Activated CD4-positive, alpha-beta memory T cell treated with anti-CD3 and anti-CD28 coated beads for 36 hours (primary cell): Measurements from ENCODE around the gene GRHPR. TPM values are rescaled to one million over a fixed set of nuclear protein-coding genes. Genes with fewer than 3 reads are reported as not detected.
"Not testable (repeated sequence)": the region's sequence is repeated elsewhere in the genome, so short reads cannot be mapped to it uniquely, and the experiment has no call there.

Experiments used
- CTCF ChIA-PET: fragments of 350-600 bp; sonication (Branson Sonifier 250); formaldehyde crosslinking; loops from one replicate; lab custom pipeline; 2021; ENCODE audit warnings: antibody characterized with exemption, inconsistent platforms; lab: Charles Lee
- POLR2A ChIA-PET: fragments of 350-600 bp; sonication (Branson Sonifier 250); formaldehyde crosslinking; loops from one replicate; lab custom pipeline; 2021; ENCODE audit warnings: antibody characterized with exemption; lab: Charles Lee
- DNase-seq: peaks from one replicate; pipeline ENCODE4 v3.0.0-alpha.2; 2020
- H3K27ac Mint-ChIP-seq: one replicate; pipeline ENCODE4 v1.8.0; 2021; ENCODE audit warnings: mixed read lengths
- H3K27me3 Mint-ChIP-seq: one replicate; pipeline ENCODE4 v1.8.0; 2021; ENCODE audit warnings: mixed read lengths
- H3K36me3 Mint-ChIP-seq: one replicate; pipeline ENCODE4 v1.8.0; 2021; ENCODE audit warnings: mixed read lengths
- H3K4me1 Mint-ChIP-seq: one replicate; pipeline ENCODE4 v1.8.0; 2021; ENCODE audit warnings: low read depth, mixed read lengths
- H3K4me3 Mint-ChIP-seq: one replicate; pipeline ENCODE4 v1.8.0; 2021; ENCODE audit warnings: mild to moderate bottlenecking, mixed read lengths
- H3K9me3 Mint-ChIP-seq: one replicate; pipeline ENCODE4 v1.8.0; 2021; ENCODE audit warnings: mixed read lengths
- intact Hi-C: fragments of 100-400 bp; cut with micrococcal nuclease; formaldehyde crosslinking; loops from one replicate; pipeline ENCODE4 v1.15.1; 2023
- total RNA-seq, 2 experiments: library from RNA; stranded (reverse); gene quantifications; one replicate each; pipeline ENCODE4 v1.2.3, GENCODE V29; 2021

Gene GRHPR
- total RNA-seq, 2 experiments from 2014 or later: 84.1 to 85.0 TPM

- CTCF ChIA-PET: interaction anchor here (1.2 kb wide), 1 partner anchor 14 kb away, joined by 3 read pairs; no protein-coding TSS in a partner anchor
Measured at GRCh38 chr9:37425298-37425752, 2.8 kb downstream of the GRHPR start.

GRCh38 chr9:37426431-37426830, 3.9 kb downstream of the GRHPR start:
- CTCF ChIA-PET: interaction anchor here (0.7 to 1.2 kb wide), 3 partner anchors 11 to 31 kb away, joined by 3 to 5 read pairs (median 3); no protein-coding TSS in a partner anchor
- DNase-seq, H3K27me3 Mint-ChIP-seq, intact Hi-C loops, POLR2A ChIA-PET, H3K9me3 Mint-ChIP-seq, H3K4me3 Mint-ChIP-seq: not testable (repeated sequence)
- peak overlapping the region; percentile 58 for H3K27ac Mint-ChIP-seq
- H3K4me1 Mint-ChIP-seq: peaks cover 29% of the 10 kb centered on the region
- H3K36me3 Mint-ChIP-seq: peaks cover 15% of the 10 kb centered on the region

More at GRCh38 chr9:37425298-37425752, 2.8 kb downstream of the GRHPR start:
- POLR2A ChIA-PET: no interaction called here
- H3K4me1 Mint-ChIP-seq: peaks cover 29% of the 10 kb centered on the region
- intact Hi-C loops: no loop called here
- peaks cover 15% of the 10 kb centered on the region for H3K36me3 Mint-ChIP-seq
- peak overlapping the region; percentile 8 for H3K27ac Mint-ChIP-seq
- H3K9me3 Mint-ChIP-seq: no peaks in the 10 kb centered on the region
- no peaks in the 10 kb centered on the region for H3K27me3 Mint-ChIP-seq
- no peak overlapping the region for H3K4me3 Mint-ChIP-seq
- DNase-seq: no peak

- no peak overlapping the region for H3K4me3 Mint-ChIP-seq
- peaks cover 15% of the 10 kb centered on the region for H3K36me3 Mint-ChIP-seq
- ChIA-PET POLR2A (no interaction called here), CTCF (interaction anchor here (0.7 to 1.2 kb wide), 2 partner anchors 11 to 31 kb away, joined by 3 to 5 read pairs; no protein-coding TSS in a partner anchor)
- DNase-seq: no peak
- no peaks in the 10 kb centered on the region for H3K27me3 Mint-ChIP-seq
- H3K9me3 Mint-ChIP-seq: no peaks in the 10 kb centered on the region
- peaks cover 28% of the 10 kb centered on the region for H3K4me1 Mint-ChIP-seq
- H3K27ac Mint-ChIP-seq: no peak overlapping the region
- intact Hi-C loops: no loop called here
Measured at GRCh38 chr9:37426846-37427245, 4.3 kb downstream of the GRHPR start.

GRCh38 chr9:37428345-37428744, 5.8 kb downstream of the GRHPR start:
- Mint-ChIP-seq H3K27ac (no peak overlapping the region), H3K27me3 (no peaks in the 10 kb centered on the region), H3K4me1 (peaks cover 22% of the 10 kb centered on the region), H3K9me3 (no peaks in the 10 kb centered on the region), H3K36me3 (peaks cover 15% of the 10 kb centered on the region), H3K4me3 (no peak overlapping the region)
- DNase-seq: no peak
- ChIA-PET POLR2A (no interaction called here), CTCF (no interaction called here)
- intact Hi-C loops: no loop called here

- Mint-ChIP-seq H3K36me3 (peaks cover 18% of the 10 kb centered on the region), H3K4me1 (peaks cover 12% of the 10 kb centered on the region), H3K9me3 (no peaks in the 10 kb centered on the region), H3K27ac (no peak overlapping the region), H3K27me3 (no peaks in the 10 kb centered on the region), H3K4me3 (no peak overlapping the region)
- intact Hi-C loops: no loop called here
- CTCF ChIA-PET: no interaction called here
- POLR2A ChIA-PET: no interaction called here
- DNase-seq: no peak
Measured at GRCh38 chr9:37429441-37430285, 7.2 kb downstream of the GRHPR start.

GRCh38 chr9:37430841-37431597, 8.5 kb downstream of the GRHPR start:
- Mint-ChIP-seq H3K9me3 (no peaks in the 10 kb centered on the region), H3K4me3 (no peak overlapping the region), H3K4me1 (peaks cover 2% of the 10 kb centered on the region), H3K36me3 (peaks cover 19% of the 10 kb centered on the region), H3K27me3 (no peaks in the 10 kb centered on the region), H3K27ac (no peak overlapping the region)
- no peak for DNase-seq
- ChIA-PET CTCF (interaction anchor here (1.1 kb wide), 1 partner anchor 24 kb away, joined by 3 read pairs; no protein-coding TSS in a partner anchor), POLR2A (no interaction called here)
- intact Hi-C loops: no loop called here

- no peak overlapping the region for H3K4me3 Mint-ChIP-seq
- POLR2A ChIA-PET: no interaction called here
- no peak overlapping the region for H3K27ac Mint-ChIP-seq
- CTCF ChIA-PET: interaction anchor here (1.1 kb wide), 1 partner anchor 25 kb away, joined by 3 read pairs; no protein-coding TSS in a partner anchor
- no peaks in the 10 kb centered on the region for H3K27me3 Mint-ChIP-seq
- no peak for DNase-seq
- no peaks in the 10 kb centered on the region for H3K4me1 Mint-ChIP-seq
- intact Hi-C loops: no loop called here
- H3K9me3 Mint-ChIP-seq: no peaks in the 10 kb centered on the region
- H3K36me3 Mint-ChIP-seq: peaks cover 14% of the 10 kb centered on the region
Measured at GRCh38 chr9:37432020-37432419, 9.5 kb downstream of the GRHPR start.

- H3K4me1 Mint-ChIP-seq: no peaks in the 10 kb centered on the region
- POLR2A ChIA-PET: no interaction called here
- DNase-seq: no peak
- H3K27me3 Mint-ChIP-seq: no peaks in the 10 kb centered on the region
- intact Hi-C loops: no loop called here
- H3K9me3 Mint-ChIP-seq: no peaks in the 10 kb centered on the region
- peaks cover 20% of the 10 kb centered on the region for H3K36me3 Mint-ChIP-seq
- CTCF ChIA-PET: no interaction called here
- no peak overlapping the region for H3K4me3 Mint-ChIP-seq
- H3K27ac Mint-ChIP-seq: no peak overlapping the region
Measured at GRCh38 chr9:37433867-37434371, 11.4 kb downstream of the GRHPR start.

- ChIA-PET CTCF (interaction anchor here (0.6 kb wide), 1 partner anchor 258 kb away, joined by 3 read pairs; no protein-coding TSS in a partner anchor), POLR2A (no interaction called here)
- H3K4me3 Mint-ChIP-seq: no peak overlapping the region
- no peaks in the 10 kb centered on the region for H3K4me1 Mint-ChIP-seq
- H3K36me3 Mint-ChIP-seq: peaks cover 27% of the 10 kb centered on the region
- intact Hi-C loops: no loop called here
- H3K27me3 Mint-ChIP-seq: no peaks in the 10 kb centered on the region
- H3K9me3 Mint-ChIP-seq: no peaks in the 10 kb centered on the region
- no peak for DNase-seq
- H3K27ac Mint-ChIP-seq: no peak overlapping the region
Measured at GRCh38 chr9:37436540-37436939, 14.0 kb downstream of the GRHPR start.

GRCh38 chr9:37437010-37437409, 14.5 kb downstream of the GRHPR start:
- CTCF ChIA-PET: no interaction called here
- Mint-ChIP-seq H3K27ac (no peak overlapping the region), H3K4me1 (no peaks in the 10 kb centered on the region), H3K36me3 (peaks cover 27% of the 10 kb centered on the region), H3K4me3 (no peak overlapping the region), H3K9me3 (no peaks in the 10 kb centered on the region), H3K27me3 (no peaks in the 10 kb centered on the region)
- no peak for DNase-seq
- POLR2A ChIA-PET: no interaction called here
- intact Hi-C loops: no loop called here

- Mint-ChIP-seq H3K36me3 (peaks cover 32% of the 10 kb centered on the region), H3K27ac (no peak overlapping the region)
Measured at GRCh38 chr9:37437621-37438020, 15.1 kb downstream of the GRHPR start.

GRCh38 chr9:37438359-37438758, 15.9 kb downstream of the GRHPR start:
- Mint-ChIP-seq H3K27ac (no peak overlapping the region), H3K27me3 (no peaks in the 10 kb centered on the region), H3K36me3 (peaks cover 33% of the 10 kb centered on the region), H3K4me1 (no peaks in the 10 kb centered on the region), H3K4me3 (no peak overlapping the region), H3K9me3 (no peaks in the 10 kb centered on the region)
- DNase-seq: no peak
- ChIA-PET CTCF (no interaction called here), POLR2A (no interaction called here)
- intact Hi-C loops: no loop called here

More at GRCh38 chr9:37437621-37438020, 15.1 kb downstream of the GRHPR start:
- intact Hi-C loops: no loop called here
- Mint-ChIP-seq H3K9me3 (no peaks in the 10 kb centered on the region), H3K4me1 (no peaks in the 10 kb centered on the region), H3K4me3 (no peak overlapping the region), H3K27me3 (no peaks in the 10 kb centered on the region)
- ChIA-PET POLR2A (no interaction called here), CTCF (no interaction called here)
- no peak for DNase-seq
